ENCODE measurements around the gene ERLEC1. TPM values are rescaled to one million over a fixed set of nuclear protein-coding genes. Genes with fewer than 3 reads are reported as not detected.

The ERLEC1 gene
- total RNA-seq, 1 experiment from 2014 or later: 35.7 TPM

DNA sequence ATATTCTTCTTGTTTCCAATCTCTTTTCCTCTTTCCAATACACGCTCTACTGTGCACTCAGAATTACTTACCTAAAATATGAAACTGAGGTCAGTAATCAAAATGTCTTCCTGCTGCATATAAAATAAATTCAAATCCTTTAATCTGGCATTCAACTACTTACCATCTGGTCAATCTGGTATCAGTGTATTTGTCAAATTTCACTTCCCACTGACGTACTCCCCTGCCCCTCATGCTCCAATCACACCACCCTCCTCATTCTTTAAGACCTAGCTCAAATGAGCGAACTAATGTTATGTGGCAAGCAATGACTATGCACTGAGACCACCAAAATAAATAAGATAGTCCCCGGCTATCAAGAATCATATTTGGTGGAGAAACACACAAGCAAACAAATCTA, 6.8 kb upstream of the ERLEC1 start:
- Histone ChIP-seq H3F3A (ENCODE audit: insufficient read depth, low read depth) (no peaks in the 10 kb centered on the region), H3K27me3 (ENCODE audit: insufficient read depth, low read depth) (no peaks in the 10 kb centered on the region), H3K9me3 (ENCODE audit: insufficient read depth, low read depth) (no peaks in the 10 kb centered on the region), H2AFZ (no peak overlapping the region), H3K4me2 (no peak overlapping the region), H3K4me3 (no peak overlapping the region), H3K4me1 (replicated peaks; ENCODE audit: insufficient read depth) (peaks cover 8% of the 10 kb centered on the region), H3K79me2 (ENCODE audit: low read depth) (peaks cover 62% of the 10 kb centered on the region), H3K36me3 (ENCODE audit: low read depth) (peaks cover 15% of the 10 kb centered on the region; the same call in 1 of the 2 replicates), H3K9me2 (ENCODE audit: insufficient read depth) (no peaks in the 10 kb centered on the region), H3K27ac (no peak overlapping the region), H4K20me1 (ENCODE audit: insufficient read depth) (0 out of 2 replicates have a peak, but pooled peaks cover 11% of the 10 kb centered on the region)
- BruUV-seq (replicated peaks): no TSS peak
- DNase-seq: no peak
- TF ChIP-seq EZH2 (IDR thresholded peaks at IDR 0.05; ENCODE audit: low read depth): no peak
- TF ChIP-seq, protein P1, sequence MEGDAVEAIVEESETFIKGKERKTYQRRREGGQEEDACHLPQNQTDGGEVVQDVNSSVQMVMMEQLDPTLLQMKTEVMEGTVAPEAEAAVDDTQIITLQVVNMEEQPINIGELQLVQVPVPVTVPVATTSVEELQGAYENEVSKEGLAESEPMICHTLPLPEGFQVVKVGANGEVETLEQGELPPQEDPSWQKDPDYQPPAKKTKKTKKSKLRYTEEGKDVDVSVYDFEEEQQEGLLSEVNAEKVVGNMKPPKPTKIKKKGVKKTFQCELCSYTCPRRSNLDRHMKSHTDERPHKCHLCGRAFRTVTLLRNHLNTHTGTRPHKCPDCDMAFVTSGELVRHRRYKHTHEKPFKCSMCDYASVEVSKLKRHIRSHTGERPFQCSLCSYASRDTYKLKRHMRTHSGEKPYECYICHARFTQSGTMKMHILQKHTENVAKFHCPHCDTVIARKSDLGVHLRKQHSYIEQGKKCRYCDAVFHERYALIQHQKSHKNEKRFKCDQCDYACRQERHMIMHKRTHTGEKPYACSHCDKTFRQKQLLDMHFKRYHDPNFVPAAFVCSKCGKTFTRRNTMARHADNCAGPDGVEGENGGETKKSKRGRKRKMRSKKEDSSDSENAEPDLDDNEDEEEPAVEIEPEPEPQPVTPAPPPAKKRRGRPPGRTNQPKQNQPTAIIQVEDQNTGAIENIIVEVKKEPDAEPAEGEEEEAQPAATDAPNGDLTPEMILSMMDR (conservative IDR thresholded peaks at IDR 0.05): no peak
- intact Hi-C loops (cut with micrococcal nuclease; ENCODE audit: unreplicated experiment): loop anchor here (10.0 kb wide), 1 partner anchor 925 kb away; no protein-coding TSS in a partner anchor
- ChIA-PET POLR2A (ENCODE audit: unreplicated experiment) (no interaction called here), CTCF (no interaction called here)

DNA sequence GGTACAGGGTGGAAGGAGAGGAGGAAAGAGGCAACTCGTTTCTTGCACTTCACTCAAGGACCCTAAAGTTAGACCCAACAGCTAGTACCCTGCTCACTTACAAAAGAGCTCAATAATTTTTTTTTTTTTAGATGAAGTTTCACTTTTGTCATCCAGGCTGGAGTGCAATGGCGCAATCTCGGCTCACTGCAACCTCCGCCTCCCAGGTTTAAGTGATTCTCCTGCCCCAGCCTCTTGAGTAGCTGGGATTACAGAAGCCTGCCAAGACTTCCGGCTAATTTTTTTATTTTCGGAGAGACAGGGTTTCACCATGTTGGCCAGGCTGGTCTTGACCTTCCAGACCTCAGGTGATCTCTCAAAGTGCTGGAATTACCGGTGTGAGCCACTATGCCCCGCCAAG, 4.2 kb upstream of the ERLEC1 start:
- Histone ChIP-seq H3K9me3 (ENCODE audit: insufficient read depth, low read depth) (no peaks in the 10 kb centered on the region), H3K9me2 (ENCODE audit: insufficient read depth) (no peaks in the 10 kb centered on the region), H3K36me3 (ENCODE audit: low read depth) (peaks cover 15% of the 10 kb centered on the region; the same call in 1 of the 2 replicates), H3K4me2 (no peak overlapping the region), H2AFZ (no peak overlapping the region), H3K4me1 (replicated peaks; ENCODE audit: insufficient read depth) (peaks cover 16% of the 10 kb centered on the region), H3F3A (ENCODE audit: insufficient read depth, low read depth) (peaks cover 6% of the 10 kb centered on the region; the same call in 1 of the 2 replicates), H4K20me1 (ENCODE audit: insufficient read depth) (peaks cover 11% of the 10 kb centered on the region; the same call in 1 of the 2 replicates), H3K4me3 (no peak overlapping the region), H3K27ac (no peak overlapping the region), H3K27me3 (ENCODE audit: insufficient read depth, low read depth) (no peaks in the 10 kb centered on the region), H3K79me2 (ENCODE audit: low read depth) (peaks cover 79% of the 10 kb centered on the region)
- intact Hi-C loops (cut with micrococcal nuclease; ENCODE audit: unreplicated experiment): loop anchor here (10.0 kb wide), 1 partner anchor 922 kb away; no protein-coding TSS in a partner anchor
- TF ChIP-seq EZH2 (IDR thresholded peaks at IDR 0.05; ENCODE audit: low read depth): no peak
- TF ChIP-seq, protein P1 (conservative IDR thresholded peaks at IDR 0.05): no peak
- DNase-seq: no peak
- POLR2A ChIA-PET (ENCODE audit: unreplicated experiment): no interaction called here
- CTCF ChIA-PET: no interaction called here
- BruUV-seq (replicated peaks): no TSS peak

DNA sequence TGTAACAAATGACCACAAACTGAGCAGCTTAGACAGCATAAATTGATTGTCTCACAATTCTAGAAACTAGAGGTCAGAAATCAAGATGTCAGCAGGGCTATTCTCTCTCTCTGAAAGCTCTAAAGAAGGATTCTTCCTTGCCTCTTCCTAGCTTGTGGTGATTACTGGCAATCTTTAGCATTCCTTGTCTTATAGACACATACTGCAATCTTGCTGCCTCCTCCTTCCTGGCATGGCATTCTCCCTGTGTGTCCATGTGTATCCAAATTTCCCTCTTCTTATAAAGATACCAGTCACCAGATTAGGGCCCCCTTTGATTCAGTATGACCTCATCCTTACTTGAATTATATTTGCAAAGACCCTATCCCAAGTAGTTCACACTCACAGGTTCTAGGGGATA, 2.4 kb upstream of the ERLEC1 start:
- intact Hi-C loops (cut with micrococcal nuclease; ENCODE audit: unreplicated experiment): loop anchor here (10.0 kb wide), 1 partner anchor 920 kb away; no protein-coding TSS in a partner anchor
- Histone ChIP-seq H2AFZ (no peak overlapping the region), H3K79me2 (ENCODE audit: low read depth) (peaks cover 94% of the 10 kb centered on the region), H3K4me3 (no peak overlapping the region), H3K4me1 (replicated peaks; ENCODE audit: insufficient read depth) (peaks cover 26% of the 10 kb centered on the region), H3K27ac (no peak overlapping the region), H3K4me2 (peak overlapping the region; percentile 95), H3K36me3 (ENCODE audit: low read depth) (peaks cover 15% of the 10 kb centered on the region; the same call in 1 of the 2 replicates), H4K20me1 (ENCODE audit: insufficient read depth) (peaks cover 20% of the 10 kb centered on the region; the same call in 1 of the 2 replicates), H3K9me3 (ENCODE audit: insufficient read depth, low read depth) (no peaks in the 10 kb centered on the region), H3F3A (ENCODE audit: insufficient read depth, low read depth) (peaks cover 12% of the 10 kb centered on the region; the same call in 1 of the 2 replicates), H3K9me2 (ENCODE audit: insufficient read depth) (no peaks in the 10 kb centered on the region), H3K27me3 (ENCODE audit: insufficient read depth, low read depth) (no peaks in the 10 kb centered on the region)
- TF ChIP-seq, protein P1 (conservative IDR thresholded peaks at IDR 0.05): no peak
- no peak for TF ChIP-seq EZH2 (IDR thresholded peaks at IDR 0.05; ENCODE audit: low read depth)
- DNase-seq: no peak
- BruUV-seq (replicated peaks): no TSS peak
- POLR2A ChIA-PET (ENCODE audit: unreplicated experiment): no interaction called here
- CTCF ChIA-PET: no interaction called here

Data from PC-9 (cell line).